ENCODE results near the gene LAMA5.

Gene LAMA5

DNA sequence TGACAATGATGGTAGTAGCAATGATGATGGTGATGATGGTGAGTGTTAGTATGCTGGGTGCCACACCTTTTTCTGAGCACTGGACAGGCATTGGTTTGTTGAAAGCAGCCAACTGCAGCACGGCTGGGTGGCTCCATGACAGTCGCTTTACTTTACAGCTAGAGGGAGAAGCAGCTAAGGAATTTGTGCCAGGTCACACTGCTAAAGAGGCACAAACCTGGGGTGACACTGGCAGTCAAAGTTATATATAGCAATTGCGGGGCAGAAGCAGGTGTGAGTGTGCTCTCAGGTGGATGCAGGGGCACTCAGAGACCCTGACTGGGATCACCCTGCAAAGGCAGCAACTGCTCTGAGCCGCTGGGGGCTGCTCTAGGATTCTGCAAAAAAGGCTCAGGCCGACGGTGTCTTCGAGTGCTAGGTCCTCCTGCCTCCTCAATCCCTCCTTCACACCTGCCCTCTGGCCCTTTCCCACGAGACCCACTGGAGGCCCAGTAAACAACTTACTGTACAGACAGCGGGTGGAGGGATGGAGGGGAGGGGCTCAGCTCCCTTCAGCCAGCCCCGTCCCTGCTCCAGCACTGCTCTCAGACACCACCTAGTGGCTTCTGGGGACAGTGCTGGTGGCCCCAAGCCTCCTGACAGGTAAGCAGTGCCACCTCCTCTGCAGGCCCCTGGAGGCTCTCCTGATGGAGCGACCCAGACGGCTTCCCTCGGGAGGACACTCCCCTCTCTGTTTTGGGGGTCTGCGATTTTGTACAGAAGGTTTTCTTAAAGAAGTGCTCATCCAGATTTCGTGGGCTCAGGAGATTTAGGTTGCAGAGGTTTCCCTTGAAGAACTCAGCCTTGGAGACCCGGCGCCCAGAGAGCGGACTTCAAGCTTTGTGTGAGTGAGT lies 15.4 kb upstream of the LAMA5 start:
- no peak overlapping the region for H3K4me3 ChIP-seq (ENCODE audit: low read depth, low read length)
- DNase-seq (ENCODE audit: low read depth) = peak; percentile 39
- in situ Hi-C loops (cut with HindIII; ENCODE audit: low sequenced_read_pairs) = loop anchor here (25.0 kb wide), 1 partner anchor 95 kb away; no protein-coding TSS in a partner anchor
- TF ChIP-seq, protein P1, sequence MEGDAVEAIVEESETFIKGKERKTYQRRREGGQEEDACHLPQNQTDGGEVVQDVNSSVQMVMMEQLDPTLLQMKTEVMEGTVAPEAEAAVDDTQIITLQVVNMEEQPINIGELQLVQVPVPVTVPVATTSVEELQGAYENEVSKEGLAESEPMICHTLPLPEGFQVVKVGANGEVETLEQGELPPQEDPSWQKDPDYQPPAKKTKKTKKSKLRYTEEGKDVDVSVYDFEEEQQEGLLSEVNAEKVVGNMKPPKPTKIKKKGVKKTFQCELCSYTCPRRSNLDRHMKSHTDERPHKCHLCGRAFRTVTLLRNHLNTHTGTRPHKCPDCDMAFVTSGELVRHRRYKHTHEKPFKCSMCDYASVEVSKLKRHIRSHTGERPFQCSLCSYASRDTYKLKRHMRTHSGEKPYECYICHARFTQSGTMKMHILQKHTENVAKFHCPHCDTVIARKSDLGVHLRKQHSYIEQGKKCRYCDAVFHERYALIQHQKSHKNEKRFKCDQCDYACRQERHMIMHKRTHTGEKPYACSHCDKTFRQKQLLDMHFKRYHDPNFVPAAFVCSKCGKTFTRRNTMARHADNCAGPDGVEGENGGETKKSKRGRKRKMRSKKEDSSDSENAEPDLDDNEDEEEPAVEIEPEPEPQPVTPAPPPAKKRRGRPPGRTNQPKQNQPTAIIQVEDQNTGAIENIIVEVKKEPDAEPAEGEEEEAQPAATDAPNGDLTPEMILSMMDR (IDR thresholded peaks at IDR 0.05; ENCODE audit: low read depth, low read length, missing control alignments) = peak; percentile 98

DNA sequence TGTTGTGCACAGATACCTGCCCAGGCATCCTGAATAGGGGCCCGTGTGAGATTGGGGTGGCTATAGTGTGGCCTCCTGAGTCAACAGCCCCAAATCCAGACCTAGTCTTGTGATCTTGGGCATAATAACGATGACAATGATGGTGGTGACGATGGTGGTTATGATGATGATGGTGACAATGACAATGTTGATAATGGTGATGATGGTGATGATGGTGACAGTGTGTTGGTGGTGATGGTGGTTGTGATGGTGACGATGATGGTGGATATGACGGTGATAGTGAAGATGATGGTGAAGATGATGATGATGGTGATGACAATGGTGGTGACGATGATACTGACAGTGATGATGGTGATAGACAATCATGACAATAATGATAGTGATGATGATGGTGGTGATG lies 14.7 kb upstream of the LAMA5 start:
- H3K4me3 ChIP-seq (ENCODE audit: low read depth, low read length) = no peak overlapping the region
- DNase-seq (ENCODE audit: low read depth) = no peak
- TF ChIP-seq, protein P1 (IDR thresholded peaks at IDR 0.05; ENCODE audit: low read depth, low read length, missing control alignments) = no peak
- in situ Hi-C loops (cut with HindIII; ENCODE audit: low sequenced_read_pairs) = loop anchor here (25.0 kb wide), 1 partner anchor 95 kb away; no protein-coding TSS in a partner anchor

DNA sequence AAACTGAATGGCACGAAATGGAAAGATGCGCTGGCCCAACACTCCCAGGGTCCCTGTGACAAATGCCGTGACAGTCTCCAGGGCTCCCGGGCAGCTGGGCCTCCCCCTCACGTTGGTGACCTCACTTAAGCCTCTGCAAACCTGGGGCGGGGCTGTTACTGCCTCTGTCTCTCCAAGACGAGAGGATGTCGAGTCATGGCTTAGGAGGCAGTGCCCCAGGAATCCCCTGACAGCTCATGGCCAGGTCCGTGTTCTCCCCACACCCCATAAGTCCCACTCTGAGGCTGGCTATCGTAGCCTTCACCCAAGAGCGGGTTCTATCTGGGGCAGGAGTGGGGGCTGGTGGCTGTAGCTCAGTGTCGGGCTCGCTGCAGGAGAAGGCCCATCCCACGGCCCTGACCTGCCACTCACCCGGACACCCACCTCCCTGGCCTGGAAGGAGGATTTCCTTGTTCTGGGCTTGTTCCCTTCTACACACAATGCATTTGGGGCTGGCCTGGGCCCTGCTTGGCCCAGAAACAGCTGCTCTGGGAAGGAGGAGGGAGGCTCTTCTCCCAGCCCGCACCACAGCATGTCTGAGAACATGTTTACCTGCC lies 14.2 kb upstream of the LAMA5 start:
- in situ Hi-C loops (cut with HindIII; ENCODE audit: low sequenced_read_pairs) = loop anchor here (25.0 kb wide), 1 partner anchor 94 kb away; no protein-coding TSS in a partner anchor
- no peak for DNase-seq (ENCODE audit: low read depth)
- TF ChIP-seq, protein P1 (IDR thresholded peaks at IDR 0.05; ENCODE audit: low read depth, low read length, missing control alignments) = no peak
- no peak overlapping the region for H3K4me3 ChIP-seq (ENCODE audit: low read depth, low read length)

DNA sequence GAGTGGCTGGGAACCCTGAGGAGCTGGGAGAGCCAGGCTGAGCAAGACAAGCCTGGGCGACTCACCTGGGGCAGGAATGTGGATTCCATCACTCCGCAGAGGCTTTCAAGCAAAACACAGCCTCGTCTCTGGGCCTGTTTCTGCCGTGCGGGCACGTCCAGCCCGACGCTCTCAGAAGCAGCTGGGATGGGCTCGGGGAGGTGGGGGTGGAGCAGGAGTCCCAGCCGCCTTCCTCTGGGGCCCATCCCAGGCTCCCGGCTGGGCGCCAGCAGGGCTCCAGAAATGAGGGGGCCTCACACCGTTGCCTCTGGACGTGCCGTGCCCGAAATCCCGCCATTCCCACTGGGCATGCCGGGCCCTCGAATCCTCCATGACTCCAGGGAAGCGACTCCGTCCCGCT lies 11.1 kb upstream of the LAMA5 start:
- DNase-seq (ENCODE audit: low read depth) = no peak
- H3K4me3 ChIP-seq (ENCODE audit: low read depth, low read length) = no peak overlapping the region
- in situ Hi-C loops (cut with HindIII; ENCODE audit: low sequenced_read_pairs) = loop anchor here (25.0 kb wide), 1 partner anchor 91 kb away; no protein-coding TSS in a partner anchor
- TF ChIP-seq, protein P1 (IDR thresholded peaks at IDR 0.05; ENCODE audit: low read depth, low read length, missing control alignments) = no peak

DNA sequence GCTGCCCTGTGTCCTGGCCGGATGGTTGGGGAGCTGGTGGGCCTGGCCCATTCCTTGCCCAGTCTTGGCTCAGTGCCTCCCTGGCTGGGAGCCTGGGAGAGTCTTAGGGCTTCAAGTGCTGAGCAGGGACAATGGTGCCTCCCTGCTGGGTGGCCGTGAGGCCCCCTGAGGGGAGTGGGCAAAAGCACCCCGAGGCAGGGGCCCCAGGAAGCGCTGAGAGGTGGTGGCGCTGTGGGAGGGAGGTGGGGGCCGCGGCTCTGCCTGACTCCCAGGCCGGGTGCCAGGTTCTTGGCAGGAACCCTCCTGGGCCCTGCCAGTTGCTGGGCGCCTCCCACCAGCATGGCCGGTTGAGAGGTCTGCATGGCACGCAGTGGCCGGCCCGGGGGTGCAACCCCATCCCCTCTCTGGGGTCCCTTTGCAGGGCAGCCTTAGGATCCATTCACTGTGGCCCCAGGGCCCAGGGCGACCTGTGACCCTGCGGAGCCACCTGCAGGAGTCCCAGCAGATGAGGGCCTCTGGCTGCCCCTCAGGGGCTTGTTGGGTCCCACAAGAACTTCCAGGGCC lies 10.6 kb upstream of the LAMA5 start:
- H3K4me3 ChIP-seq (ENCODE audit: low read depth, low read length) = no peak overlapping the region
- TF ChIP-seq, protein P1 (IDR thresholded peaks at IDR 0.05; ENCODE audit: low read depth, low read length, missing control alignments) = no peak
- in situ Hi-C loops (cut with HindIII; ENCODE audit: low sequenced_read_pairs) = loop anchor here (25.0 kb wide), 1 partner anchor 90 kb away; no protein-coding TSS in a partner anchor
- DNase-seq (ENCODE audit: low read depth) = no peak

DNA sequence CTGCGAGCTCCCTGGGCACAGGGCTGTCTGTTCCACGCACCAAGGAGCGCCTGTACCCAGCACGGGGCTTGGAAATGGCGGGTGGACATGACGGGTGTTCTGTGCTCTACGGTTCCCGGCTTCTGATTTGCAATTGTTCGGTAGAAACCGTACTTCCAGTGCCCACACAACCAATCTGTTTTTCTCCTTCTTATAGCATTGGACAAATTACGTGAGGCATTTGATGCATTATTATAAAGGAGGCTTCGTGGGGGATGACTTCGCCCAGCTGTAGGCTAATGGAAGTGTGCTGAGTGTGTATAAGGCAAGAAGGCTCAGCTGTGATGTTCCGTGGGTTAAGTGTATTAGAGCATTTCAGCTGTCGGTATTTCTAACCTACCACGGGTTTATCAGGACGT lies 10.0 kb upstream of the LAMA5 start:
- no peak for DNase-seq (ENCODE audit: low read depth)
- in situ Hi-C loops (cut with HindIII; ENCODE audit: low sequenced_read_pairs) = loop anchor here (25.0 kb wide), 1 partner anchor 90 kb away; no protein-coding TSS in a partner anchor
- TF ChIP-seq, protein P1 (IDR thresholded peaks at IDR 0.05; ENCODE audit: low read depth, low read length, missing control alignments) = no peak
- H3K4me3 ChIP-seq (ENCODE audit: low read depth, low read length) = no peak overlapping the region

Measured in astrocyte of the cerebellum (primary cell).